ENCODE data around the gene SLC19A1. TPM values are rescaled to one million over a fixed set of nuclear protein-coding genes. Genes with fewer than 3 reads are reported as not detected.

Gene SLC19A1
- polyA plus RNA-seq, 4 donors = 12.6 to 20.8 (median 15.0) TPM

DNA sequence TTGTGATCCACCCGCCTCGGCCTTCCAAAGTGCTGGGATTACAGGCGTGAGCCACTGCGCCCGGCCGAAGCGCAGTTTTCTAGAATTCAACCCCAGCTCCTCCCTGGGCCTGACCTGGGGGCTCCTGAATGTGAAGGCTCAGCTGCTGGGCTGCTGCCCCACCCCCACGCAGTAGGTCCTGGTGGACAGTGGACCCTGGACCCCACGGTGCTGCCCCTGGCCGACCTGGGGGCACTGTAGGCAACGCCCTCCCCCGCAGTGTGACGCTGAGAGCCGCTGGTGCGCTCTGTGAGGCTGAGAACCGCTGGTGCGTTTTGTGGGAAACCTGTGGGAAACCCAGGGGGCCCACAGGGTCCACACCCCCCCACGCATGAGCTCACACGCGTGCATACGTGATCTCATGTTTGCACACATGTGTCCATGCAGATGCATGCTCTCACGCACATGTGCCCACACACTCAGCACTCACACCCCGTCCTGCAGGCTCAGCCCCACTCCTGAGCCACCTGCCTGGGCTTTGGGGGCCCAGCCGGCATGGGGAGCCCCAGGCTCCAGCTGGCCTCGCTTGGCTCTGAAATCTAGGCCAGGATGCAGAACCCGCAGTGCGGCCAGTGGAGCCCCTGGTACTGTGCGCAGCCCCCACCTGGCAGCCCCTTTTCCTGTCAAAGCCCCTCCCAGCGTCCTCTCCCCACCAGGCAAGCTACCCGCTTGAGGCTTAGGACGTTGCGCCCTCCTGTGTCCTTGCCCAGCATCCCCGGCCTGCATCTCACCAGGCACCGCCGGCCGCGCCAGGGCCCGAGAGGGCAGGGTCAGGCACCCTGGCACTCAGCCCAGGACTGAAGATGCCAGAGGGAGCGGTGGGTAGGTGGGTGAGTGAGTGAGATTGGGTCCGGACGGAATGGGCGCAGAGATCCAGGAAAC, 69.5 kb downstream of the SLC19A1 start:
- Histone ChIP-seq H3K4me3 (ENCODE audit: low read depth in 1 of 3, low read length in 3 of 3) (no peak overlapping the region), H3K27me3 (ENCODE audit: control insufficient read depth in 3 of 3, insufficient read depth in 3 of 3, low read length in 3 of 3) (no peaks in the 10 kb centered on the region), H3K36me3 (ENCODE audit: control insufficient read depth in 3 of 3, insufficient read depth in 2 of 3, low read depth in 1 of 3, low read length in 3 of 3) (peaks cover 0 to 5% (median 0%) of the 10 kb centered on the region in 3 donors), H3K4me1 (ENCODE audit: control insufficient read depth in 3 of 3, insufficient read depth in 2 of 3, low read depth in 1 of 3, low read length in 2 of 3) (peaks cover 0 to 34% (median 3%) of the 10 kb centered on the region in 3 donors), H3K27ac (ENCODE audit: low read depth in 1 of 3, low read length in 2 of 3) (no peak overlapping the region), H3K9me3 (ENCODE audit: control insufficient read depth in 2 of 2, insufficient read depth in 1 of 2, low read depth in 1 of 2, low read length in 1 of 2) (no peaks in the 10 kb centered on the region)
- WGBS, 3 donors = 59 to 84% (median 67%) methylated on average over 42 of the region's 42 CpGs
- DNase-seq = no peak
- no peak for FAIRE-seq

DNA sequence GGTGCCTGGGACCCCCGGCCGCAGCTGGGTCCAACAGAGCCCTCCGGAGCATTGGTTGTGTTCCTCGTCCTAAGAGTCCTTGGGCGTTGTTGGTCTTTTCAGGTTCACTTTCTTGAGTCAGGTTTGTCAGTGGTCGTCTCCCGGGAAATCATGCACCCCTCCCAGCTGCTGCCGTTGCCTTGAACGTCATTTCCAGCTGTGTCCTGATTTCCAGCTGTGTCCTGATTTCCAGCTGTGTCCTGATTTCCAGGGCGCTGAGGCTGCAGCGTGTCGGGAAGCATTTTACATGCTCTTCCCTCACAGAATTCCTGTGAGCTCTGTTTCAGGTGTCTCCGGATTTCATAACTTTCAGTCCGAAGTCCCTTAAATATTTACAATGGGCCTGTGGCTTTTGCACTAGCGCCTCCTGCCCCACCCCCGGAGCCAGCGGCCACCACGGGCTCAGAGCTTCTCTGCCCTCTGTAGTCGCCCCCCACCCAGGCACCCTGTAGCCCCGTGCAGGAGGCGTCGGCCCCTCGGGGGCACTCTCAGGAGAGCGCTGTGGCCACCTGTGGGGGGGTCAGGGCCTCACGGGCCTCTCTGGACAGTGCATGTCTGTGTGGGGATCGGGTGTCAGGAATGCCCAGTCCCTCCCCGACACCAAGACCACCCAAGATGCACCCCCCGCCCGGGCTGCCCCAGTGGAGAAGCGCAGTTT, 70.6 kb downstream of the SLC19A1 start:
- no peak overlapping the region for H3K4me3 ChIP-seq (ENCODE audit: low read depth in 1 of 3, low read length in 3 of 3)
- WGBS, 3 donors = 23 to 40% (median 30%) methylated on average over 30 of the region's 30 CpGs
- DNase-seq (peak; percentile 65 to 90), FAIRE-seq (no peak)
- H3K36me3 ChIP-seq (ENCODE audit: control insufficient read depth in 3 of 3, insufficient read depth in 2 of 3, low read depth in 1 of 3, low read length in 3 of 3) = peaks cover 0 to 5% (median 0%) of the 10 kb centered on the region in 3 donors
- H3K4me1 ChIP-seq (ENCODE audit: control insufficient read depth in 3 of 3, insufficient read depth in 2 of 3, low read depth in 1 of 3, low read length in 2 of 3) = peaks cover 0 to 33% (median 3%) of the 10 kb centered on the region in 3 donors
- H3K27ac ChIP-seq (ENCODE audit: low read depth in 1 of 3, low read length in 2 of 3) = peak overlapping the region in 2 of 3 donors; percentile 81 to 82
- H3K9me3 ChIP-seq (ENCODE audit: control insufficient read depth in 2 of 2, insufficient read depth in 1 of 2, low read depth in 1 of 2, low read length in 1 of 2) = no peaks in the 10 kb centered on the region
- H3K27me3 ChIP-seq (ENCODE audit: control insufficient read depth in 3 of 3, insufficient read depth in 3 of 3, low read length in 3 of 3) = no peaks in the 10 kb centered on the region

DNA sequence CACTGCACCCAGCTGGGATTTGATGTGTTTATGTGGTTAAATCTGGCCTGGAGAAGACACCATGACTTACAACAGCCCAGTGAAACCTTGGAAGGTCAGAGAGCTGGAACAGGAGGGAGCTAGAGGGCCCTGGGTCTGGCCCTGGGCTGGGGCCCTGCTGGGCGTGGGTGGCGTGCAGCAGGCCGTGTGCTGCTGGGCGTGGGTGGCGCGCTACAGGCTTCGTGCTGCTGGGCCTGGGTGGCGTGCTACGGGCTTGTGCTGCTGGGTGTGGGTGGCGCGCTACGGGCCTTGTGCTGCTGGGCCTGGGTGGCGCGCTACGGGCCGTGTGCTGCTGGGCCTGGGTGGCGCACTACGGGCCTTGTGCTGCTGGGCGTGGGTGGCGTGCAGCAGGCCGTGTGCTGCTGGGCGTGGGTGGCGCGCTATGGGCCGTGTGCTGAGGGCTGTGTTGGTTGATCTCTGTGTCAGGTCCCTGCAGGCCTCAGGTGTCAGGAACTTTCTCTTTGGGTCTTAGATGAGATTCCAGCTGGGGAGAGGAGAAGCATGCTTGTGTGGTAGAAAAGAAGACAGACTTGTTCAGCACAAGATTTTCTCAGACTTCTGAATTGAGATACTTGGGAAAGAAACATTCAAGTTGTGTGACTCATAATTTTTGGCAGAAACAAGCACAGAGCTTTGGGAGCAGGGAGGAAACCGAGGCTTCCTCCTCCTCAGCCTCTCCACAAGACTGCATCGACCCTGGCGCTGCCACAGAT, 71.3 kb downstream of the SLC19A1 start:
- no peak for FAIRE-seq

DNA sequence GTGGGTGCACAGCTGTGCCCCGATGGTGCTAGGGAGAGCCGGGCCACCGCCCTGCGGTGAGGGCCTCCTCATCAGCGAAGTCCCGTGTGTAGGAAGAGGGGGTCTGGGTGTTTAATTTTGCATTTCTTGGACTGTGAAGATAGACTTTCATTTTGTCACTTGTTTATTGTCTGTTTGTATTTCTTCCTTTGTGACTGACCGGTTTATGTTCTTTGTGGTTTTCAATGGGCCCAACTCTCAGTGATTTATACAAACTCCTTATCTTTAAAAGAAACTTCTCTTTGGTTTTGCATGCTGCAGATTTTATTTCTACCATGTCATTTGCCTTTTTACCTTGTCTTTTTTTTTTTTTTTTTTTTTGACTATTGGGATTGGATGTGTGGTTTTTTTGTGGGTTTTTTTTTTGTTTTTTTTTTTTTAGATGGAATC, 72.1 kb downstream of the SLC19A1 start:
- no peak for DNase-seq
- H3K4me1 ChIP-seq (ENCODE audit: control insufficient read depth in 3 of 3, insufficient read depth in 2 of 3, low read depth in 1 of 3, low read length in 2 of 3) = peaks cover 0 to 33% (median 3%) of the 10 kb centered on the region in 3 donors

More for the DNA sequence above, 71.3 kb downstream of the SLC19A1 start:
- DNase-seq = peak in 1 of 2 donors; percentile 10
- H3K4me1 ChIP-seq (ENCODE audit: control insufficient read depth in 3 of 3, insufficient read depth in 2 of 3, low read depth in 1 of 3, low read length in 2 of 3) = peaks cover 0 to 33% (median 3%) of the 10 kb centered on the region in 3 donors
- H3K27me3 ChIP-seq (ENCODE audit: control insufficient read depth in 3 of 3, insufficient read depth in 3 of 3, low read length in 3 of 3) = no peaks in the 10 kb centered on the region
- peak overlapping the region in 2 of 3 donors; percentile 81 to 82 for H3K27ac ChIP-seq (ENCODE audit: low read depth in 1 of 3, low read length in 2 of 3)
- peaks cover 0 to 5% (median 0%) of the 10 kb centered on the region in 3 donors for H3K36me3 ChIP-seq (ENCODE audit: control insufficient read depth in 3 of 3, insufficient read depth in 2 of 3, low read depth in 1 of 3, low read length in 3 of 3)
- no peak overlapping the region for H3K4me3 ChIP-seq (ENCODE audit: low read depth in 1 of 3, low read length in 3 of 3)
- no peaks in the 10 kb centered on the region for H3K9me3 ChIP-seq (ENCODE audit: control insufficient read depth in 2 of 2, insufficient read depth in 1 of 2, low read depth in 1 of 2, low read length in 1 of 2)
- WGBS, 3 donors = 41 to 63% (median 51%) methylated on average over 27 to 28 of the region's 28 CpGs

DNA sequence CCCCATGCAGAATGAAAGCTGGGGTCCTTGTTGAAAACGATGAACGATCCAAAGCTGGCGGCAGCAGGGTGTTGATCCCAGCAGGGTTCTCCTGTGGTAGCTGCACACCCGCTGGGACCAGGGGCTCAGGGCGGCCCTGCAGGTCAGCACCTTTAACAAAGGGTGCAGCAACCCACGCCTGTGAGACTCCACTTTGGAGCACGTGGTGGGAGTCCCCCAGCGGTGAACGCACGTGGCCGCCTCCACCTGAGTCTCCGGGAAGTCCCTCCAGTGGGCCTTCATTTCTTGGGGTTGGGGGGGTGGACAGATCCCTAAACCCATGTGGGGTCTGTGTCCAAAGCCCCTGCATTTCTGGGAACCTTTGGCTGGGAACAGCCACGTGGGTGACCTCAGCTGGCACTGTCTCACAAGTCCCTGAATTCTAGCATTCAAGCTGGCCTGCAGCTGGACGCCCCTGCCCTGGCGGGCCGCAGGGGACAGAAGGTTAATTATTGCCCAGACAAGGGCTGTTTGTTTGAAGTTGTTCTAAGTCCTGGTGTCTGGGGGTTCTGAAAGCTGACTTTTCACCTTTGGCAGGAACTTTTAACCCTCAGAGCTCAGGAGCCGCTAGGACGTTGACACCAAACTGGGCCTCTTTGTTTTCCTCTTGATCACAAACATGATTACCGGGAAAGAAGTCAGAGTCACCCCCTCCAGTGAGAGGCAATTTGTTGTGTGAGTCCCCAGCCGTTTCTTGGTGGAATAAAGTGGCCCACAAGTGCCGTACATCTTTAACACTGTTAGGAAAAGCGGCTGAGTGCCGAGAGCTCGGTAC, 72.8 kb downstream of the SLC19A1 start:
- no peak for FAIRE-seq
- Histone ChIP-seq H3K9me3 (ENCODE audit: control insufficient read depth in 2 of 2, insufficient read depth in 1 of 2, low read depth in 1 of 2, low read length in 1 of 2) (no peaks in the 10 kb centered on the region), H3K27me3 (ENCODE audit: control insufficient read depth in 3 of 3, insufficient read depth in 3 of 3, low read length in 3 of 3) (no peaks in the 10 kb centered on the region), H3K27ac (ENCODE audit: low read depth in 1 of 3, low read length in 2 of 3) (peak overlapping the region in 2 of 3 donors; percentile 3 to 22), H3K4me3 (ENCODE audit: low read depth in 1 of 3, low read length in 3 of 3) (no peak overlapping the region), H3K4me1 (ENCODE audit: control insufficient read depth in 3 of 3, insufficient read depth in 2 of 3, low read depth in 1 of 3, low read length in 2 of 3) (peaks cover 0 to 33% (median 3%) of the 10 kb centered on the region in 3 donors), H3K36me3 (ENCODE audit: control insufficient read depth in 3 of 3, insufficient read depth in 2 of 3, low read depth in 1 of 3, low read length in 3 of 3) (peaks cover 0 to 1% (median 0%) of the 10 kb centered on the region in 3 donors)
- 59 to 67% (median 65%) methylated on average over 23 to 24 of the region's 24 CpGs for WGBS, 3 donors
- peak in 1 of 2 donors; percentile 55 for DNase-seq

More for the DNA sequence above, 72.1 kb downstream of the SLC19A1 start:
- Histone ChIP-seq H3K27ac (ENCODE audit: low read depth in 1 of 3, low read length in 2 of 3) (peak overlapping the region in 2 of 3 donors; percentile 3 to 22), H3K27me3 (ENCODE audit: control insufficient read depth in 3 of 3, insufficient read depth in 3 of 3, low read length in 3 of 3) (no peaks in the 10 kb centered on the region), H3K9me3 (ENCODE audit: control insufficient read depth in 2 of 2, insufficient read depth in 1 of 2, low read depth in 1 of 2, low read length in 1 of 2) (no peaks in the 10 kb centered on the region), H3K4me3 (ENCODE audit: low read depth in 1 of 3, low read length in 3 of 3) (no peak overlapping the region), H3K36me3 (ENCODE audit: control insufficient read depth in 3 of 3, insufficient read depth in 2 of 3, low read depth in 1 of 3, low read length in 3 of 3) (peaks cover 0 to 2% (median 0%) of the 10 kb centered on the region in 3 donors)
- no peak for FAIRE-seq
- WGBS, 3 donors = 61 to 71% (median 66%) methylated on average over 7 of the region's 7 CpGs

DNA sequence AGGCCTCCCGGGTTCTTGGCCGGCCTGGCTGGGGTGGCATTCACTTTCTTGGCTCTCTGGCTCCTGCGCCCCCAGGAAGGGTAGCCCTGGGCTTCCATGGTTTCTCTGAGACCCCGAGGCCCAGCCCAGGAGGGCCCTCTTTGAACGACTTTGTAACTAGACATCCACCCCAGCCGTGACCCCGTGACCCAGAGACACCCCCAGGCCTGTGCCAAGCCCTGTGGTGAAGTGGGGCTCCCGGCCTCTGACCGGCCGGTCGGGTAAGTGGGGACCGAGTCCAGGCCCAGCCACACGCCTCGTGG, 73.3 kb downstream of the SLC19A1 start:
- Histone ChIP-seq H3K4me3 (ENCODE audit: low read depth in 1 of 3, low read length in 3 of 3) (no peak overlapping the region), H3K27ac (ENCODE audit: low read depth in 1 of 3, low read length in 2 of 3) (peak overlapping the region in 1 of 3 donors; percentile 22), H3K9me3 (ENCODE audit: control insufficient read depth in 2 of 2, insufficient read depth in 1 of 2, low read depth in 1 of 2, low read length in 1 of 2) (no peaks in the 10 kb centered on the region), H3K27me3 (ENCODE audit: control insufficient read depth in 3 of 3, insufficient read depth in 3 of 3, low read length in 3 of 3) (no peaks in the 10 kb centered on the region), H3K4me1 (ENCODE audit: control insufficient read depth in 3 of 3, insufficient read depth in 2 of 3, low read depth in 1 of 3, low read length in 2 of 3) (peaks cover 0 to 33% (median 3%) of the 10 kb centered on the region in 3 donors), H3K36me3 (ENCODE audit: control insufficient read depth in 3 of 3, insufficient read depth in 2 of 3, low read depth in 1 of 3, low read length in 3 of 3) (no peaks in the 10 kb centered on the region)
- DNase-seq (no peak), FAIRE-seq (no peak)
- WGBS, 3 donors = 89 to 91% (median 90%) methylated on average over 12 to 14 of the region's 14 CpGs

DNA sequence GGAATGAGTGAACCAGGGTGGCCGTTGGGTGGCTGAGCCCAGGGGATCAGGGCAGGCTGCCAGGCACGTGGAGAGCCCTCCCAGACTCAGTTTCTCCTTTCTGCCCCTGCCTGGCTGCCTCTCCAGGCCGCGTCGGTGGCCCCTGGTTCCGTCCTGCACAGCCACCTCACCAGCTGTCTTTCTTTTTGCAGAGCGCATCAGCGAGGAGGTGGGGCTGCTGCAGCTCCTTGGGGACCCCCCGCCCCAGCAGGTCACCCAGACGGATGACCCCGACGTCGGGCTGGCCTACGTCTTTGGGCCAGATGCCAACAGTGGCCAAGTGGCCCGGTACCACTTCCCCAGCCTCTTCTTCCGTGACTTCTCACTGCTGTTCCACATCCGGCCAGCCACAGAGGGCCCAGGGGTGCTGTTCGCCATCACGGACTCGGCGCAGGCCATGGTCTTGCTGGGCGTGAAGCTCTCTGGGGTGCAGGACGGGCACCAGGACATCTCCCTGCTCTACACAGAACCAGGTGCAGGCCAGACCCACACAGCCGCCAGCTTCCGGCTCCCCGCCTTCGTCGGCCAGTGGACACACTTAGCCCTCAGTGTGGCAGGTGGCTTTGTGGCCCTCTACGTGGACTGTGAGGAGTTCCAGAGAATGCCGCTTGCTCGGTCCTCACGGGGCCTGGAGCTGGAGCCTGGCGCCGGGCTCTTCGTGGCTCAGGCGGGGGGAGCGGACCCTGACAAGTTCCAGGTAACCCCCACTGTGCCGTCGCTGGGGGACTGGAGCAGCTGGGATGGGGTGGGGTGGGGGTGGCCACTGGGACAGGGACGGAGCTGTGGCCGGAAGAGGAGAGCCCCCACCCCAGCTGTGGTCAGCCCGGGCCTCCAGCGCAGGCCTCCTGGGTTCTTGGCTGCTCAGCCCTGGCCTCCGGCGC, 73.9 kb downstream of the SLC19A1 start:
- FAIRE-seq = no peak

More for the DNA sequence above, 73.9 kb downstream of the SLC19A1 start:
- Histone ChIP-seq H3K4me3 (ENCODE audit: low read depth in 1 of 3, low read length in 3 of 3) (no peak overlapping the region), H3K36me3 (ENCODE audit: control insufficient read depth in 3 of 3, insufficient read depth in 2 of 3, low read depth in 1 of 3, low read length in 3 of 3) (no peaks in the 10 kb centered on the region), H3K9me3 (ENCODE audit: control insufficient read depth in 2 of 2, insufficient read depth in 1 of 2, low read depth in 1 of 2, low read length in 1 of 2) (peaks cover 0 to 2% of the 10 kb centered on the region in 2 donors), H3K27ac (ENCODE audit: low read depth in 1 of 3, low read length in 2 of 3) (no peak overlapping the region), H3K27me3 (ENCODE audit: control insufficient read depth in 3 of 3, insufficient read depth in 3 of 3, low read length in 3 of 3) (no peaks in the 10 kb centered on the region), H3K4me1 (ENCODE audit: control insufficient read depth in 3 of 3, insufficient read depth in 2 of 3, low read depth in 1 of 3, low read length in 2 of 3) (peaks cover 0 to 33% (median 3%) of the 10 kb centered on the region in 3 donors)
- no peak for DNase-seq
- 90 to 94% (median 90%) methylated on average over 36 to 45 of the region's 45 CpGs for WGBS, 3 donors
